ENCODE measurements around the gene PLLP.
"Not testable (repeated sequence)": the region's sequence is repeated elsewhere in the genome, so short reads cannot be mapped to it uniquely, and the experiment has no call there.

The PLLP gene

GRCh38 chr16:57271063-57271345 is 13.5 kb downstream of the PLLP start:
- no peak for DNase-seq

GRCh38 chr16:57270221-57271062 is 14.0 kb downstream of the PLLP start:
- DNase-seq = no peak

GRCh38 chr16:57268804-57269800 is 15.4 kb downstream of the PLLP start:
- no peak for DNase-seq

GRCh38 chr16:57267343-57267742 is 17.1 kb downstream of the PLLP start:
- DNase-seq = not testable (repeated sequence)

- DNase-seq = peak; percentile 36
These were observed 17.8 kb downstream of the PLLP start for GRCh38 chr16:57266531-57267260.

- no peak for DNase-seq
These were observed 18.5 kb downstream of the PLLP start for GRCh38 chr16:57265850-57266530.

GRCh38 chr16:57264950-57265371 is 19.5 kb downstream of the PLLP start:
- DNase-seq = no peak

GRCh38 chr16:57264381-57264780 is 20.1 kb downstream of the PLLP start:
- DNase-seq = no peak

GRCh38 chr16:57263541-57264351 is 20.7 kb downstream of the PLLP start:
- DNase-seq = no peak

GRCh38 chr16:57262841-57263540 is 21.5 kb downstream of the PLLP start:
- DNase-seq = no peak

GRCh38 chr16:57261806-57262205 is 22.7 kb downstream of the PLLP start:
- DNase-seq = no peak

GRCh38 chr16:57260294-57260929 is 24.1 kb downstream of the PLLP start:
- peak; percentile 13 for DNase-seq

- no peak for DNase-seq
These were observed 25.5 kb downstream of the PLLP start for GRCh38 chr16:57258910-57259475.

- no peak for DNase-seq
These were observed 26.1 kb downstream of the PLLP start for GRCh38 chr16:57258226-57258909.

- DNase-seq = no peak
These were observed 26.9 kb downstream of the PLLP start for GRCh38 chr16:57257455-57258070.

- no peak for DNase-seq
These were observed 27.7 kb downstream of the PLLP start for GRCh38 chr16:57256601-57257395.

- no peak for DNase-seq
These were observed 28.6 kb downstream of the PLLP start for GRCh38 chr16:57255686-57256415.
